ENCODE data around the gene DYNLT2. TPM values are rescaled to one million over a fixed set of nuclear protein-coding genes. Genes with fewer than 3 reads are reported as not detected.

DYNLT2 gene
- total and polyA plus RNA-seq, 2 donors (not counting 1 experiment from before 2014, with no cell fraction given), result 0.49 to 0.83 TPM

DNA sequence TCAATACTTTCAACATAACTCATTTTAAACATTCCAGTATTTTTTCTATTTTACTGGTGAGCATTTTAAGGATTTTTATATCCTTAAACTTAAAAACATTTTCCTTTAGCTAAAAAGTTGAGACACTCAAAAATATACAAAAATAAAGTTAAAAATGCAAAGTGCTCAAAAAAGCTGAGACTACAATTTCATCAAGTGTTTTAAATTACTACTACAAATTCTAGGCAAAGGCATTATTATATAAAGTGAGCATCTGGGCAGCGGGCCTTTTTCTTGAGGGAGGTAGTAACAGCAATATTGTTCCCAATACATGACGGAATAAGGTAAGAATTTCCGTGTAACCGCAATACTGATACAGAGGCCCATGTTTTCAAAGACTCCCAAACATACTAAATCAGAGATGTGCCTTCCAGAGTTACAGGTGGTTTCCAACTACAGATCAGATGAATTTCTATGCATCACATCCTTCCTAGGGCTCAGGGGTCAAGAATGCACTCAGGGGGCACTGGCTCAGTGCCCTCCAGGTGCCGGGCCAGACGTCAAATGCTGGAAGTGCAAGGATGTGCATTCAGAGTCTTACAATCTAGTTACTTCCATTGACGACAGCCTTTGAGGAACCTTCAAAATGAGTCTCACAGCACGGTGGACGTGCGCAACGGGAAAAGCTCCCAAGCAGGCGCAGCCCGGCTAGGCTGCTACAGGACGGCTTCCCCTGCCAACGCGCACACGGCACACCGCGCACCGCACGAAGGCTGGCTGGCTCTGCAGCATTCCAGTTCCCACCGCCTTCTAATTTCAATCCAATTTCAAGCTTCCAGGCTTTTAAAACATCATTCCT, 28.8 kb downstream of the DYNLT2 start:
- Histone ChIP-seq H3K4me1 (ENCODE audit: control insufficient read depth, extremely low read depth, insufficient read depth, low read length) (peaks cover 2% of the 10 kb centered on the region), H2AFZ (ENCODE audit: low read length) (peak overlapping the region; percentile 66), H3K9ac (ENCODE audit: insufficient read depth, low read length) (peak overlapping the region; percentile 87), H3K27me3 (ENCODE audit: control insufficient read depth, insufficient read depth, low read length) (no peaks in the 10 kb centered on the region), H3K4me3 (replicated peaks in 1 of 4; ENCODE audit: control extremely low read depth in 1 of 4, insufficient read depth in 1 of 4, low read depth in 3 of 4, low read length in 4 of 4) (peak overlapping the region; percentile 31 to 97 (median 58)), H3K27ac (ENCODE audit: insufficient read depth, low read length) (peak overlapping the region; percentile 73), H3K9me3 (ENCODE audit: control insufficient read depth, insufficient read depth, low read depth, low read length) (no peaks in the 10 kb centered on the region), H4K20me1 (ENCODE audit: control insufficient read depth, extremely low read depth, insufficient read depth, low read length) (no peaks in the 10 kb centered on the region), H3K36me3 (ENCODE audit: control insufficient read depth, insufficient read depth, low read length) (no peaks in the 10 kb centered on the region), H3K4me2 (ENCODE audit: extremely low read depth, insufficient read depth, low read length) (peak overlapping the region; percentile 78), H3K79me2 (ENCODE audit: control insufficient read depth, insufficient read depth, low read length) (peaks cover 31% of the 10 kb centered on the region)
- peak; percentile 55 to 86 for DNase-seq (ENCODE audit: low read depth in 2 of 2)
- no peak for TF ChIP-seq EZH2 (IDR thresholded peaks at IDR 0.05; ENCODE audit: low read length, missing control alignments)
- TF ChIP-seq, protein P1, sequence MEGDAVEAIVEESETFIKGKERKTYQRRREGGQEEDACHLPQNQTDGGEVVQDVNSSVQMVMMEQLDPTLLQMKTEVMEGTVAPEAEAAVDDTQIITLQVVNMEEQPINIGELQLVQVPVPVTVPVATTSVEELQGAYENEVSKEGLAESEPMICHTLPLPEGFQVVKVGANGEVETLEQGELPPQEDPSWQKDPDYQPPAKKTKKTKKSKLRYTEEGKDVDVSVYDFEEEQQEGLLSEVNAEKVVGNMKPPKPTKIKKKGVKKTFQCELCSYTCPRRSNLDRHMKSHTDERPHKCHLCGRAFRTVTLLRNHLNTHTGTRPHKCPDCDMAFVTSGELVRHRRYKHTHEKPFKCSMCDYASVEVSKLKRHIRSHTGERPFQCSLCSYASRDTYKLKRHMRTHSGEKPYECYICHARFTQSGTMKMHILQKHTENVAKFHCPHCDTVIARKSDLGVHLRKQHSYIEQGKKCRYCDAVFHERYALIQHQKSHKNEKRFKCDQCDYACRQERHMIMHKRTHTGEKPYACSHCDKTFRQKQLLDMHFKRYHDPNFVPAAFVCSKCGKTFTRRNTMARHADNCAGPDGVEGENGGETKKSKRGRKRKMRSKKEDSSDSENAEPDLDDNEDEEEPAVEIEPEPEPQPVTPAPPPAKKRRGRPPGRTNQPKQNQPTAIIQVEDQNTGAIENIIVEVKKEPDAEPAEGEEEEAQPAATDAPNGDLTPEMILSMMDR (conservative IDR thresholded peaks at IDR 0.05 in 1 of 2, IDR thresholded peaks at IDR 0.05 in 1 of 2; ENCODE audit: low read depth in 1 of 2, low read length in 2 of 2), result no peak

DNA sequence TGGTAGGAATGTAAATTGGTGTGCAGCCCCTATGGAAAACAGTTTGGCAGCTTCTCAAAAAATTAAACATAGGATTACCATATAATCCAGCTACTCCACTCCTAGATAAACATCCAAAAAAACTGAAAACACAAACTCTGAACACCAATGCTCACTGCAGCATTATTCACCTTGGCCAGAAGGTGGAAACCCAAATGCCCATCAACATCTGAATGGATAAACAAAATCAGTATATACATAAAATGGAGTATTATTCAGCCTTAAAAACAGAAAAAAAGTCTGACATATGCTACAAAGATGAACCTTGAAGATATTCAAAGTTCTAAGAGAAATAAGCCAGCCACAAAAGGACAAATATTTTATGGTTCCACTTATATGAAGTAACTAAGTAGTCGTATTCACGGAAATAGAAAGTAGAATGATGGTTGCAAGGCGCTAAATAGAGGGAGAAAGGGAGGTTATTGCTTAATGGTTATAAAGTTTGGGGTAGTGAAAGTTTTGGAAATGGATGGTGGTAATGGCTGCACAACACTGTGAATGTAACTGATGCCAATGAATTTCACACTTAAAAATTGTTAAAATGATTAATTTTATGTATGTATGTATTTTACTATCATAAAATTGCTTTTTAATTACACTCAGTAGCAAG, 31.0 kb downstream of the DYNLT2 start:
- Histone ChIP-seq H2AFZ (ENCODE audit: low read length) (no peak overlapping the region), H3K79me2 (ENCODE audit: control insufficient read depth, insufficient read depth, low read length) (peaks cover 31% of the 10 kb centered on the region), H3K9ac (ENCODE audit: insufficient read depth, low read length) (no peak overlapping the region), H3K4me2 (ENCODE audit: extremely low read depth, insufficient read depth, low read length) (no peak overlapping the region), H3K4me3 (replicated peaks in 1 of 4; ENCODE audit: control extremely low read depth in 1 of 4, insufficient read depth in 1 of 4, low read depth in 3 of 4, low read length in 4 of 4) (no peak overlapping the region), H3K4me1 (ENCODE audit: control insufficient read depth, extremely low read depth, insufficient read depth, low read length) (peaks cover 1% of the 10 kb centered on the region), H3K27ac (ENCODE audit: insufficient read depth, low read length) (no peak overlapping the region), H4K20me1 (ENCODE audit: control insufficient read depth, extremely low read depth, insufficient read depth, low read length) (no peaks in the 10 kb centered on the region), H3K27me3 (ENCODE audit: control insufficient read depth, insufficient read depth, low read length) (no peaks in the 10 kb centered on the region), H3K9me3 (ENCODE audit: control insufficient read depth, insufficient read depth, low read depth, low read length) (no peaks in the 10 kb centered on the region), H3K36me3 (ENCODE audit: control insufficient read depth, insufficient read depth, low read length) (no peaks in the 10 kb centered on the region)
- TF ChIP-seq, protein P1 (conservative IDR thresholded peaks at IDR 0.05 in 1 of 2, IDR thresholded peaks at IDR 0.05 in 1 of 2; ENCODE audit: low read depth in 1 of 2, low read length in 2 of 2), result peak in 1 of 2 donors; percentile 5
- TF ChIP-seq EZH2 (IDR thresholded peaks at IDR 0.05; ENCODE audit: low read length, missing control alignments), result no peak
- DNase-seq (ENCODE audit: low read depth in 2 of 2), result no peak

DNA sequence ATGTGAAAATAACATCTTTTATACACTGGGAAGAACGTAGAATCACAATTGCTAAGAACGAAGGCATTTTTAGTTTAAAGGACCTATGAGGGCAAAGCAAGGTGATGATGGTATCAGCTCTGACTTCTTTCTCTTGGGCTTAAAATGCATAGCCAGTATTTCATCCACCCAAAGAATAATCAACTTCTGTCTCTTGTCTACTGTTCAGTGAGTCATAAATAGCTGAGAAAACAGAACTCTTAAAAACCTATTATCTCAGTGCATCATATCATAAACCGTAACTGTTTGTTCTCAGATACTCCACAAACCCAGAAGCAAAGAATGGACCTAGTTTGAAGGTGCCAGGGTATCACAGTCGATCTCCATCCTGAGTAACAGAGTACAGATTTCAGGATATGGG, 32.3 kb downstream of the DYNLT2 start:
- no peaks in the 10 kb centered on the region for H3K36me3 ChIP-seq (ENCODE audit: control insufficient read depth, insufficient read depth, low read length)
- H3K9ac ChIP-seq (ENCODE audit: insufficient read depth, low read length), result no peak overlapping the region
- H4K20me1 ChIP-seq (ENCODE audit: control insufficient read depth, extremely low read depth, insufficient read depth, low read length), result no peaks in the 10 kb centered on the region
- peaks cover 31% of the 10 kb centered on the region for H3K79me2 ChIP-seq (ENCODE audit: control insufficient read depth, insufficient read depth, low read length)
- H3K27ac ChIP-seq (ENCODE audit: insufficient read depth, low read length), result no peak overlapping the region
- H3K4me3 ChIP-seq (replicated peaks in 1 of 4; ENCODE audit: control extremely low read depth in 1 of 4, insufficient read depth in 1 of 4, low read depth in 3 of 4, low read length in 4 of 4), result no peak overlapping the region
- no peaks in the 10 kb centered on the region for H3K9me3 ChIP-seq (ENCODE audit: control insufficient read depth, insufficient read depth, low read depth, low read length)
- no peak overlapping the region for H3K4me2 ChIP-seq (ENCODE audit: extremely low read depth, insufficient read depth, low read length)
- H3K4me1 ChIP-seq (ENCODE audit: control insufficient read depth, extremely low read depth, insufficient read depth, low read length), result no peaks in the 10 kb centered on the region
- no peaks in the 10 kb centered on the region for H3K27me3 ChIP-seq (ENCODE audit: control insufficient read depth, insufficient read depth, low read length)
- H2AFZ ChIP-seq (ENCODE audit: low read length), result no peak overlapping the region
- peak in 1 of 2 donors; percentile 41 for DNase-seq (ENCODE audit: low read depth in 2 of 2)
- no peak for TF ChIP-seq EZH2 (IDR thresholded peaks at IDR 0.05; ENCODE audit: low read length, missing control alignments)
- TF ChIP-seq, protein P1 (conservative IDR thresholded peaks at IDR 0.05 in 1 of 2, IDR thresholded peaks at IDR 0.05 in 1 of 2; ENCODE audit: low read depth in 1 of 2, low read length in 2 of 2), result no peak
